ENCODE results near the gene TNNT1.
A peak's percentile ranks its signal among the peaks of the same experiment; 100 is the strongest.
"Not testable (repeated sequence)": the region's sequence is repeated elsewhere in the genome, so short reads cannot be mapped to it uniquely, and the experiment has no call there.

The TNNT1 gene

DNA sequence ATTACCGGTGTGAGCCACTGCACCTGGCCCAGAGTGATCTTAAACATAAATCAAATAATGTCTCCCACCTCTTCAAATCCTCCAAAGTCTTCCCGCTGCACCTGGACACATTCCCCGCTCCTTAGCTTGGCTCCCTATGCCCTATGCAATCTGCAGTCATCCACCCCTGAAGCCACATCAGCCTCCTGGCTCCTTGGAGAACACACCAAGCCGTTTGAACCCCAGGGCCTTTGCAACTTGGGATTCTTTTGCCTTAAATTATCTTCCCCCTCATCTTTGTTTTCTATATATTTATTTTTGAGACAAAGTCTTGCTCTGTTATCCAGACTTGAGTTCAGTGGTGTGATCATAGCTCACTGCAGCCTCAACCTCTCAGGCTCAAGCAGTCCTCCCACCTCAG, 20.1 kb upstream of the TNNT1 start:
- DNase-seq (ENCODE audit: low read depth in 3 of 3), result no peak

DNA sequence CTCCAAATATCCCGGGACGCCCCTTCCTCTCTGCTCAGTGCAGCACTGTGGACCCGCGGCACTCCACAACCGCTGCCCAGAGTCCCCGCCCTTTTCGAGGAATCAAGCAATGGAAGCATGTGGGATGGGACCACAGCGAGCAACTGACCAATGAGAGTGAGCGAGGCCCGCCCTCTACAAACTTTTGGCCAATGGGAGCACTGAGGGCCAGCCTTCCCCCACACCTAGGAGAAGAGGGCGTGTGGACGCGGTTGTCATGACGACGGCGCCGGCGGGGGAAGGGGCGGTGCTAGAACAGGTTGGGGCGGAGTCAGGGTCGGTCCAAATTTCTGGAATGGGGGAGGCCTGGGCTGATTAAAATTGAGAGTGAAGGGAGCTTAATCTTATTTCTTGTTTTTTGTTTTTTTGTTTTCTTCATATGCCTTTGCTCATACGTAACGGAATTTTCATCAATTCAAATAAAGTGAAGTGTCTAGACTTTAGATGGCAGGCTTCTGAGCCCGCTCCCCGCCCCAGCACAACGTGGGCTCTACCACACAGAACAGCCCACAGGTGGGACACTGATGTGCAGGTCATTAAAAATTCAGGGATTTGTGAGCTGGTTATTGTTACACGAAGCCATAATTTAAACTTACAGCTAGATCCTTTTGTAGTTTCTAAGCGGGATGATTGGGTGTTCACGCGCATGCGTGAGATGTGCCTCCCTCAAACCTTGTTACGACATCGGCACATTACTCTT, 17.7 kb upstream of the TNNT1 start, which contains the start of gene DNAAF3:
TSS of gene DNAAF3 (minus strand) at position 84 of the 739 bp plus-strand sequence. CDS start 200 bp downstream, outside the sequence.
- peak; percentile 21 to 63 (median 48) for DNase-seq (ENCODE audit: low read depth in 3 of 3)

DNA sequence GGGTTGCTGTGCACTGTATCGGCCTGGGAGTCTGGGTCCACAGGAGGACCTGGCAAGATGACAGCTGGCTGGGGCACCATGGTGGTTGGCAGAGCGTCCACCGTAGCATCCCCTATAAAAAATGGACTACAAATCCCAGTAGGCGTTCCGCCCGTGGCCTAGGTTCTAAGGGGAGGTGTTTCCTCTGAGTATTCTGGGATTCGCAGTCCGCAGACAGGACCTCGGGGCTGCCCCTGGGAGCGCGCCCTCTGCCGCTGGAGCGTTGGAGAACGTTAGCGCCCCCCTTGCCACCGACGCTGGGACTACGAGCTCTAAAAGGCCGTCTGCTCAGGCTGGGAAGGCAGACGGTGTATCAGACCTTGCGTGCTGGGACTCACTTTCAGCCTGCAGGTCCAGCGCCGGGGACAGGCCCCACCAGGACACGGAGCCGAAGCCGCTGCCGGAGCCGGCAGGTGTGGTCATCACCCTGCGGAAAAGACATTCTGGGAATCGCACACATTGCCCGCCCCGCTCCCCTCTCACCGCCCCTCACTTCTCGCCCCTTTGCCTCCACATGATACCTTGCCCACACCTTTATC, 17.0 kb upstream of the TNNT1 start:
- DNase-seq (ENCODE audit: low read depth in 3 of 3), result no peak

DNA sequence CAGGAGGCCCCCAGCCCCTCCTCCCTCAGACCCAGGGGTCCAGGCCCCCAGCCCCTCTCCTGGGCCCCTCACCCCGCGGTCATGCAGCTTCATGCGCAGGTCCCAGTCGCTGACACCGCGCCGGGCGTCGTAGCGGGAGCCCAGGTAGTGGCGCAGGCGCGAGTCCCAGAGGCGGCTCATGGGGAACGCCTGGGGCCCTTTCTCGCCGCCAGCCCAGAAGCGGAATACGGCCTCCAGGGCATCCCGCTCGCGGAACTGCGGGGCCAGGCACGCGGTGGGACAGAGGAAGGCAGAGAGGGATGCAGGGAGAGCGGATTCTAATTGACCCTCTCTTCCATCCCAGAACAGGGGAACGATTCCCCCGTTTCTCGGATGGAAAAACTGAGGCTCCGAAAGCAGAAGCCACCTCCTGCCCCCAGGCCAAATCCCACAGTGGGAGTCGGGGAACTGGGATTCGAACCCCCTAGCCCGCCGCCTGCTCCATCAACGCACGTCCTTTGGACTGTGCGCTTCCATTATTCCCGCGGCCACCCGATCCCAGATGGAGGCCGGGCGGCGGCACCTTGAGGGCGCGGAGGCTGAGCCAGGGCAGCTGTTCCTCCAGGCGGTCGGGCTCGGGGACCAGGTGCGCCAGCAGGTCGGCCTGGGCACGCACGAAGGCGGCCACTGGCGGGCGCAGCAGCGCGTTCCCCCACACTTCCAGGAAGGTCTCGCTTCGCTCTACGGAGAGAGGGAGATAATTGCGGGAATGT, 12.7 kb upstream of the TNNT1 start:
- no peak for DNase-seq (ENCODE audit: low read depth in 3 of 3)

DNA sequence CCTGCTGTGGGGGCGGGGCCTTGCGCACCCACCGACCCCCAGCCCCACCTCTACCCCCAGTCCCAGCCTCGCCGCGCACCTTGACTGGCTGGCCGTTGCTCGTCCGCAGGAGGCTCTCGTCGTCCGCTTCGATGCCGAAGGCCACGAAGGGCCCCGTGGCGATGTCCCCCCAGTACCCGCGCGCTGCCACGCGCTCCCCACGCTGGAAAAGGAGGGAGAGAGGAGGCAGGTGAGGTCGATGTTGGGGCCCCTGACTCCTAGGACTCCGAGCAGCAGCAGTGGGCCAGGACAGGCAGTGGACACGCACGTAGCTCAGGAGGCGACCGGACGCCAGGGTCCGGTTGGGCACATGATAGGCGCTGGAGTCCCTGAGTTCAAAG, 12.0 kb upstream of the TNNT1 start:
- no peak for DNase-seq (ENCODE audit: low read depth in 3 of 3)

DNA sequence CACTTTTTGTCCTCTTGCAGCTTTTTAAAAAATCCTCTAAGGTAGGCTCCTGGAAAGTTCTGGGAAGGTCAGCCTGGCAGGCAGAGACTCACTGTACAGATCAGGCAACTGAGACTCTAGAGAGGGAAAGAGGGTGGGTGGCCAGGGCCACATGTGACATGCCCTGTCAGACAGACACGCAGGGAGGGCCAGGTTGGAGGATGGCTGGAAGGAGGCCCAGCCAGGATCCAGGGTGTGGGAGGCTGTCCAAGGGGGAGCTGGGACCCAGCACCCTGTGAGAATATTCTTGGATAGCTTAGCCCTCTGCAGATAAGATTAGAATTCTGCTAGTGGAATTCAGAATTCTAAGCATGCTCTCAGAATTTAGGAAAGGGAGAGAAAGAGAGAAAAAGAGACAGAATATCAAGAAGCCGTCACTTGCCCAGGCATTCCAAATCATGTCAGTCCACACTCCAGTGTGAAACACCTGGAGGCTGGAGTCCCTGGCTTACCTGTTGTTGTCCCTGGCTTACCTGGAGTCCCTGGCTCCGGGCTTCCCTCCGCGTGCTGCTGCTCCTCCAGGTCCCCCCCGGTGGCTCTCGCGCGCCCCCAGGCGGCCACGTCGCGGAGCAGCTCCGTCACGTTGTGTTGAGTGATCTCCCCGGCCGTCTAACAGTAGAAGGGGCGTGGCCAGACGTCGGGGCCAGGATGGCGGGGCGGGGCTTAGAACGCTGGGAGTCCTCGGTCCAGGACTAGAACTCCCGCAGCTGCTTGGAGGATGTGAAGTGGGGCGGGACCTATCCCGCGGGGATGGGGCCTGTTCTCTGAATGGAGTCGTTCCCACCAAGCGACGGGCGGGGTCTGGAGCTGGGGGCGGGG, 11.4 kb upstream of the TNNT1 start:
- peak; percentile 68 to 76 (median 73) for DNase-seq (ENCODE audit: low read depth in 3 of 3)

DNA sequence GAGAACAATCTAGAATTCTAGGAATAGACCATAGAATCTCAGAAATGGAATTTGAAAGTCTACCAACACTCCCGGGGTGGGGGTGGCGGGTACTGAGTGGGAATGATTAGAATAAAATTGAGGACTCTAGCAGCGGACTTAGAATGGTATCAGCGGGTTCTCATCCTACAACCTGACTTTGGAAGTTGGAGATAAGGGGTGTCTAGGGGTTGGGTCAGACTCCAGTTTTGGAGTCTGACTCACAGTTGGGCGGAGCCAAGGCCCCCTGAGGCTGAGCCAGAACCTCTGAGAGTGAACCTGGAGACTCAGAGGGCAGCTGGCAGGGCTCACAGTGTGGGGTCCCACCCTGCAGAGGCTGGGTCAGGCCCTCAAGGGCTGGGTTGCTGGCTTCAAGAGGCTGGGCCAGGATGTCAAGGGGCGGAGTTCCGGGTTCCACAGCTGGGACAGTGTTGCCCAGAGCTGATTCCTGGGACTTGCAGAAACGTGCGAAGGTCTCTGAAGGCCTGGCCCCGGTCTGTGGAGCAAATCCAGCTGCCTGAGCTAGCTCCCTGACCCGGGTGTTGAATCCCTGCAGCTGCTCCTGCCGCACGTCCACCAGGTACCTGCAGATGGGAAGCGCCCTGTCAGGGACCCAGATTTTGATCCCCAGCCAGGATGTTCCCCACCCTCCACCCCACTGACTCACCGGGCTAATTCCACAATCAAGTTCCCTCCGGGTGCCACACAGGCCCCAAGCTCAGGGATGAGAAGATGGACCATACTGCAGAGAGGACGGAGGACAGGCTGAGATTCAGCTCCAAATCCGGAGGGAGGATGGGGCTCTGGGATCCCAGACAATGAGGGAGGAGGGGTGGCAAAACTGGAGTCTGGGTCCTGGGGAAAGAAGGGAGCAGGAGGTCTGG, 10.1 kb upstream of the TNNT1 start:
- DNase-seq (ENCODE audit: low read depth in 3 of 3), result no peak

DNA sequence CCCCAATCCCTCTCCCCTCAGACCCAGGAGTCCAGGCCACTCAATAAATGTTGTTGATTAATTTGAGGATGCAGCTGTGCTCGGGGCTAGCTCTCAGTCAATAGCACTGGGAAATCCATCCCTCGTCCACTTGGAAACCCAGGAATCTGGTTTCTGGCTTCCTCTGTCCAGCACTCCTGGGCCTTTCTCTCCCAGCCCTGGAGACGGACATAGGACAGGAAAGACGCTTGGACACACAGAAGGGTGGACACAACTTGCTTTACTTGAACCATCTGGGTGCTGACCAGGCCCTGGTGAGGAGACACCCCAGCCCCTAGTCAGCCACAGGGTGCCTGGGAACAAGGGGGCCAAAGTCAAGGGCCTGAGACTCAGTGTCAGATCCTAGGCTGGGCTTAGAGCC, 9.4 kb upstream of the TNNT1 start:
- DNase-seq (ENCODE audit: low read depth in 3 of 3), result no peak

DNA sequence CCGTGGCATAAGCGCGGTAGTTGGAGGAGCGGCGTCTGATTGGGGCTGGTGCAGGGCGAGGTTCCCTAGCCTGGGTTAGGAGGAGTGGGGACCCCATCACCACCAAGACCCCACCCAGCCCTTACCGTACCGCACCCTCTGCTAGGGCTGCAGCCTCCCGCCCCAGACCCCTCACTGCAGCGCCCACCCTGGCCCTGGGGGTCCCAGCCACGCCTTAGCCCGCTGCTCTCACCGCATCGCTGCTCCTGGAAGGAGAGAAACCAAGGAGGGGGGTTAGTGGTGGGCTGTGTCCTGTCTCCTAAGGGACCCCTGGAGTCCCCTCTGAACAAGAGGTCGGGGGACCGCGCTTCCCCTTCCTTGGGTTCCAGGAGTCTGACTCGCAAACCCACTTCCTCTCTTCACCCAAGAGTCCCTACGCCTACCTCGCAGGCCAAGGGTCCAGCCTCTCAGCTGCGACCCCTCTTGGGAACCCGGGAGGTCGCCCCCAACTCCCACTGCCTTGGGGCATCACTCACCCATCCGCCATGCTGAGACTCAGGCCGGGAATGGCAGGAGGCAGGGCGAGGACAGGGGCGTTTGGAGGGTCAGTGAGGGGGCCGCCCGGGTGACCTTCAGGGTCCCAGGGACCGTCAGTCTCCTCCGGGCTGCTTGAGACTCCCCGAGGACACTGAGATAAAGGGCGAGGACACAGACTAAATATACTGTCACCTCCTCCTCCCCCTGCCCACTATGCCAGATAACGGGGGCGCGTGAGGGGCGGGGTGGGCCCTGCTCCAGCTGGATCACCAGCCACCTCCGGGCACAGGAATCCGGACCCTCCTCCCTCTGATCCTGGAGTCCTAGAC, 8.3 kb upstream of the TNNT1 start, which contains the start of gene TNNI3:
TSS of gene TNNI3 (minus strand) at position 669 of the 845 bp plus-strand sequence. CDS start at position 526, 143 bp downstream.
- no peak for DNase-seq (ENCODE audit: low read depth in 3 of 3)

DNA sequence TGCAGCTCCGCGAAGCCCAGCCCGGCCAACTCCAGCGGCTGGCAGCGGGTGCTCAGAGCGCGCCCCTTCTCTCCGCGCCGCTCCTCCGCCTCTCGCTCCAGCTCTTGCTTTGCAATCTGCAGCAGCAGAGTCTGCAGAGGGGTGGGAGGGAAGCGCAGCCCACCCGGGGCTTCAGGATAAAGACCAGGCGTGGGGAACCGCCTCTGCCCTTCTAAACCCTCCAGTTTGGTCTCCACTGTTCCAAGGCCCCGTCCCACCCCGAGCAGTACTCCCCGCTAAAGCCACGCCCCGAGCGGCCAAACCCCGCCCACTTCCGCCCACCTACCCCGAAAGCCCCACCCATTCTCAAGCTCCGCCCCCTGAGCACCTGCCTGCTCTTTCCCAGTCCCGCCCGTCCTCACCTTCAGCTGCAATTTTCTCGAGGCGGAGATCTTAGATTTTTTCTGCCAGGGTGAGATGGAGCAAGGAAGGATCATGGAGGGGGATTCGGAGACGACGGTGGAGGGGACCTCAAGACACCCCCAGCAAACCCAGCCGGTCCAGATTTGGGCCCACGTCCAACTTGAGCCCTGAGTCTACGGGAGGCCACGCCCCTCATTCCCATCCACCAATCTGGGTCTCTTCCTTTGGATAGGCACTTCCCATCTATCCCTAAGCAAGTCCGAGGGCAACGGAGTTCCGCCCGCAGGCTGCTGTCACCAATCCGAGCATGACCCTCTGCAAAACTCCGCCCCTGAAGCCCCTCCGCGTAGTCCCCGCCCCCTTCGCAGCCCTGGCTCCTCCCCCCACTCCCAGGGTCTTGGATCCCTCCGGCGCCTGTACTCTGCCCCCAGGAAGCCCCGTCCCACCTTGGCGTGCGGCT, 7.4 kb upstream of the TNNT1 start:
- DNase-seq (ENCODE audit: low read depth in 3 of 3), result peak in 1 of 3 experiments; percentile 15

DNA sequence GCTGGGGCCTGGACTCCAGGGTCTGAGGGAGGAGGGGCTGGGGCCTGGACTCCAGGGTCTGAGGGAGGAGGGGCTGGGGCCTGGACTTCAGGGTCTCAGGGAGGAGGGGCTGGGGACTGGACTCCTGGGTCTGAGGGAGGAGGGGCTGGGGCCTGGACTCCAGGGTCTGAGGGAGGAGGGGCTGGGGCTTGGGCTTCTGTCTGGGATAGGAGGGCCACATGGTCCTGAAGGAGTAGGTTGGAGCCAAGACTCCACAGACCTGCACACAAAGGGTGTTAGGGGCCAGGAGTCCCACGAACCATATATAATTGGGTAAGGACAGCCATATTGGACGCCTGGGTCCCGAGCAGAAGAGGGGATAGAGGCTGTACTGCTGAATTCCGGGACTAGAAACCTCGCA, 6.8 kb upstream of the TNNT1 start:
- DNase-seq (ENCODE audit: low read depth in 3 of 3), result not testable (repeated sequence)

DNA sequence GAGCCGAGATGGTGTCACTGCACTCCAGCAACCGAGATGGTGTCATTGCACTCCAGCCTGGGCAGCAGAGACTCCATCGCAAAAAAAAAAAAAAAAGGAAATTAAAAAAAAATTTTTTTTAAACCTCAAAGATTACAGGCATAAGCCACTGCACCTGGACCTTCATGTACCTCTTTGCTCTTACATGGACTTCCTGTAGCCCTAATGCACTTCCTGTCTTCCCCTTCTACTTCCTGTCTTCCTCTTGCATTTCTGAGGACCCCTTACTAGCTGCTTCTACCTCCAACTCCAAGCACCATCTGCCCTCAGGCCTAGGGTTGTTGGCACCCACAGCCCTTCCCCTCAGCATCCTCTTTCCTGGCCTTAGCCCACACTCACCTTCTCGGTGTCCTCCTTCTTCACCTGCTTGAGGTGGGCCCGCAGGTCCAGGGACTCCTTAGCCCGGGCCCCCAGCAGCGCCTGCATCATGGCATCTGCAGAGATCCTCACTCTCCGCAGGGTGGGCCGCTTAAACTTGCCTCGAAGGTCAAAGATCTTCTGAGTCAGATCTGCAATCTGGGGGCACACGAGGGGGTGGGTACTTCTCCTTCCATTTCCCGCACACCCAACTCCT, 4.8 kb upstream of the TNNT1 start:
- no peak for DNase-seq (ENCODE audit: low read depth in 3 of 3)

DNA sequence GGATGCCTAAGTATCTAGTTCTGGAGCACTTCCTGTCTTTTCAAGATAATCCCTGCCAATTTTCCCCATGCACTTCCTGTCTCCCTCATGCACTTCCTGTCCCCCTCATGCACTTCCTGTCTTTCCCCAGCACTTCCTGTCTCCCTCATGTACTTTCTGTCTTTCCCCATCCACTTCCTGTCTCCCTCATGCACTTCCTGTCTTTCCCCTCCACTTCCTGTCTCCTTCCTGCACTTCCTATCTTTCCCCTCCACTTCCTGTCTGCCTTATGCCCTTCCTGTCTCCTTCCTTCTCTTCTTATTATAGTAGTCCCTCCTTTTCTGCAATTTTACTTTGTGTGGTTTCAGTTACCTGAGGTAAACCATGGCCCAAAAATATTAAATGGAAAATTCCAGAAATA, 3.0 kb upstream of the TNNT1 start:
- DNase-seq (ENCODE audit: low read depth in 3 of 3), result no peak

DNA sequence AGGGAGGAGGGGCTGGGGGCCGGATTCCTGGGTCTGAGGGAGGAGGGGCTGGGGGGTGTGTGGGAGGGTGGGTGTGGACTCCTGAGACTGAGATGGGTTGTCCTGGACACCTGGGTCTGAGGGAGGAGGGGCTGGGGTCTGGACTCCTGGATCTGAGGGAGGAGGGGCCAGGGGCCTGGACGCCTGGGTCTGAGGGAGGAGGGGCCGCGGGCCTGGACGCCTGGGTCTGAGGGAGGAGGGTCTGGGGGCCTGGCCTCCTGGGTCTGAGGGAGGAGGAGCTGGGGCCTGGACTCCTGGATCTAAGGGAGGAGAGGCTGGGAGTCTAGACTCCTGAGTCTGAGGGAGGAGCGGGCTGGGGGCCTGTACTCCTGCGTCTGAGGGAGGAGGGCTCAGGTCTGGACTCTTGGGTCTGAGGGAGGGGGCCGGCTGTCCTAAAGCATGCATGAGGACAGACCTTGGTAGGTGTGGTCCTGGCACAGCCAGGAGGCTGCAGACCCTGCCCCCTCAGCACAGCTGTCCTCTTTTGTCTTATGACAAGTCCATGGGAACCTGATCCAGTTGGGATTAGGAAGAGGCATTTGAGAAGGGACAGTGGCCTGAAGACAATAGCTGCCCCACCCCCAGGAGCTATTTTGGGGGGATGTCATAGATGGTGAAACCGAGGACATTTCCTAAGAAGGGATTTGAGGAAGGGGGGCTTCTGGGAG, 1.3 kb downstream of the TNNT1 start:
- DNase-seq (ENCODE audit: low read depth in 3 of 3), result no peak

DNA sequence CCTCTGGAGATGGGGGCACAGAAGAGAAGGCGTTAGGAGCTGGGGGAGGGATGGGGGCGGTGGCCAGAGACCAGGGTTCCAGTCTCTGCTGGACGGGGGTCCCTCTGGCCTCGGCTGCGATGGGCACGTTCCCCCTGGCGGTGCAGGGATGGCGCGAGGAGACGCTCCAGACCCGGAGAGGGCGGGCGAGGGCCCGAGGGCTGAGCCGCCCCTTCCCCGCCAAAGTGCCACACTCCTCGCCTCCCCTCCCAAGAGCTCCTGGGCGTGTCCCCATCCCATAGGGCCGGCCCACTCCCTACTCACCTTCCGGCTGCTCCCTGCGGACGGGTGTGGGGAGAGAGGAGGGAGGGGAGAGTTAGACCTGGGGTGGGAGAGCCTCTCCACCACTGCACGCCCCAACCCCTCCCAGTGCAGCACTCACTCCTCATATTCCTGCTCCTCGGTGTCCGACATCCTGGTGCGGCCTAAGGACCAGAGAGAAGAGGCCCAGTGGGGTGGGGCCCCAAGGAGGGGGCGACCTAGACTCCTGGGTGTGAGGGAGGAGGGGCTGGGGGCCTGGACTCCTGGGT, 2.2 kb downstream of the TNNT1 start:
- no peak for DNase-seq (ENCODE audit: low read depth in 3 of 3)

DNA sequence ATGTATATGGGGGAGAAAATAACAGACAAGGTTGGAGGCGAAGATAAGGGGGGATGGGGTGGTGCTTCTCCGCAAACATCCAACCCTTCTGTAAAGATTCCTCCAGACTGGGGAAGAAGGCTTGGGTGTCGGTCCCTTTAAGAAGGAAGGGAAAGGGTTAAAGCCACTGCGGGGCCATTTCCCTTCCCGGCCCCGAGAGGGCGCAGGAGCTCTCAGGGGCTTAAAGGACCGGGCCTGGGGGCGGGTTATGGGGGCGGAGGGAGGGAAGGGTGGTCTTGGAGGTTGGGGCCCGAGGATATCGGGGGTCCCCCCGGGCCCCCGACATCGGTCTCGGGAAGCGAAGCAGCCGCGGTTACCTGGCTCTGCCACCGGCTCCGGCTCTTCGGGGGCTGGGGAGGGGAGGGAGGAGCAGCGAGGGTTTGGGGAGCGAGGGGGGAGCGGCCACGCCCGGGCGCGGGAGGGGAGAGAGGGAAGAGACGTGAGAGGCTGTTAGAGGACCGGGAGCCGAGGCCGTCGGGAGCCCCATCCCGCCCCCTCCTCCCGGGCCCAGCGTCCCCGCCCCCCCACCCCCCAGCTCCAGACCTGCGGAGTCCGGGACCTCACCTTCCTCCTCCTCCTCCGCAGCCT, 2.8 kb downstream of the TNNT1 start:
- DNase-seq (ENCODE audit: low read depth in 3 of 3), result no peak

DNA sequence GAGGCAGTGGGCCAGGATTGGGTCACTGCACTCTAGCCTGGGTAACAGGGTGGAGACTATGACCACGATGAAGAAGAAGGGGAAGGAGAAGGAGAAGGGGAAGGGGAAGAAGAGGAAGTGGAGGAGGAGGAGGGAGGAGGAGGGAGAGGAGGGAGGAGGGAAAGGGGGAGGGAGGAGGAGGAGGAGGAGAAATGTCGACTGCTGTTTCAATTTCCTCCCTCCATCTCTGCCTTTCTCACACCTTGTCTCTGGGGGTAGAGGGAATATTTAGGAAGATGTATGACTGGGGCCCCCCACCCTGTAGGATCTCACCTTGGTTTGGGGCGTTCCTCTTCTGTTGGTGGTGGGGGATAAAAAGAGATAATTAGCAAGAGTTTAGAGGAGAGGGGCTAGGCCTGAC, 3.8 kb downstream of the TNNT1 start:
- DNase-seq (ENCODE audit: low read depth in 3 of 3), result no peak
